Upper lobe of right lung (tissue), 1 donor: ENCODE results near the gene MAP3K5. TPM values are rescaled to one million over a fixed set of nuclear protein-coding genes. Genes with fewer than 3 reads are reported as not detected.

Experiments used
- ATAC-seq: fragments of 200-7000 bp; cut with Tn5 transposase; one replicate; pipeline ENCODE4 v1.9.1; 2020; ENCODE audit warnings: mild to moderate bottlenecking, moderate library complexity
- DNase-seq: peaks from one replicate; pipeline ENCODE4 v3.0.0-alpha.2; 2020
- H3K27ac ChIP-seq: fragments of 200-600 bp; one replicate; pipeline ENCODE4 v1.8.0; 2022
- H3K27me3 ChIP-seq: fragments of 200-600 bp; one replicate; pipeline ENCODE4 v1.8.0; 2022; ENCODE audit warnings: mild to moderate bottlenecking
- H3K36me3 ChIP-seq: fragments of 200-600 bp; one replicate; pipeline ENCODE4 v1.8.0; 2022
- H3K4me1 ChIP-seq: fragments of 200-600 bp; one replicate; pipeline ENCODE4 v1.8.0; 2022
- H3K4me3 ChIP-seq: fragments of 200-600 bp; one replicate; pipeline ENCODE4 v1.8.0; 2022; ENCODE audit warnings: mild to moderate bottlenecking
- H3K9me3 ChIP-seq: fragments of 200-600 bp; one replicate; pipeline ENCODE4 v1.8.0; 2022
- CTCF ChIP-seq: fragments of 200-600 bp; IDR thresholded peaks from one replicate; pipeline ENCODE4 v1.8.0; 2022; ENCODE audit warnings: antibody characterized with exemption
- intact Hi-C: fragments of 100-400 bp; cut with DNase I; formaldehyde crosslinking; loops from one replicate; pipeline ENCODE4 v1.11.0; 2022
- long read RNA-seq: library from polyadenylated mRNA; unstranded; transcript quantifications from one replicate; pipeline ENCODE4 v2.0.0, GENCODE V29; 2021
- total RNA-seq: library from RNA; stranded (reverse); fragmentation: NEBNext Ultra II Directional; extraction: Animal tissue kit (Norgen Biotek cat#: 25700); gene quantifications from one replicate; pipeline ENCODE4 v1.2.1, GENCODE V29; 2021
- donor health status: DM: no; HTN: yes; CAD: no; lungs with severe emphysema.

MAP3K5 gene
- 32.5 TPM for total RNA-seq
- long read RNA-seq, full-length matches to known transcripts: 19 of 61 reads
- long read RNA-seq, partial matches to known transcripts: 9 of 61 reads
- long read RNA-seq, other reads (novel, unspliced or antisense): 33 of 61 reads

- Histone ChIP-seq H3K27ac (peak within 1 kb of the TSS; percentile 98), H3K36me3 (no peaks in the 10 kb centered on the region), H3K4me1 (peaks cover 14% of the 10 kb centered on the region), H3K4me3 (peak within 1 kb of the TSS; percentile 92), H3K27me3 (no peaks in the 10 kb centered on the region), H3K9me3 (no peaks in the 10 kb centered on the region)
- peak; percentile 83 for TF ChIP-seq CTCF
- DNase-seq (peak; percentile 97), ATAC-seq (peak; percentile 92)
- intact Hi-C loops: loop anchor here (5.0 kb wide), 1 partner anchor 150 kb away; no protein-coding TSS in a partner anchor
Observed at GRCh38 chr6:136792410-136793262, at the start of gene MAP3K5. Gene MAP3K5 (minus strand): TSS chr6:136792477. CDS start chr6:136792157, 320 bp downstream.

DNA sequence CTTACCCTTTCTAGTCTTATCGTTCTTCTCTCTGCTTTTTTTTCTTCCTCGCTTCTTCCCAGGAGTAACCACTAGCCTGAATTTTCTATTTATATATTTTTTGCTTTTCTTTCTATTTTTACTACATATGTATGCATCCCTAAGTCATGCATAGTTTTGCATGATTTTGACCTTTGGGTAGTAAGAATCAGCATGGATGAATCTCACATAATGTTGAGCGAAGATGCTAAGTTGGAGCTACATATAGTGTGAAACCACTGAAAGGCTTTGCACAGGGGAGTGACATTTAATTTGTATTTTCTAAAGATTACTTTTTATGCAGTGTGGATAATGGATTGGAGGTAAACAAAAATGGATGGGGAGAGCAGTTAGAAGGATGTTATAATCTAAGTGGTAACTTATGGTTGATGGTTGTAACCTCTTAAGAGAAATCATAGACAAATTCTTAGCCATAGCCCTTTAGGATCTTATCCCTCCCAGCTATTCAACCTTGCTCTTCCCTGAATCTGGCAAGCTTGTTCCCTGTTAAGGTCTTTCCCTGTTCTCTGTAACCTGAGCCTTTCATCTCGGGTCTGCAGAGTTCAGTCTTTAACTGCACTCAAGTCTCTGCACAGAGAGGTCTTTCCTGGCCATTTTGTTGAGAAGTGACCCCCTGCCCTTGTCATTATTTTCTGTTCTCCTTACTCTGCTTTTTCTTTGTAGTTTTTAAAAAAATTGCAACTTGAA lies 48.2 kb upstream of the MAP3K5 start:
- Histone ChIP-seq H3K36me3 (no peaks in the 10 kb centered on the region), H3K4me3 (no peak overlapping the region), H3K4me1 (no peaks in the 10 kb centered on the region), H3K27ac (no peak overlapping the region), H3K9me3 (no peaks in the 10 kb centered on the region), H3K27me3 (no peaks in the 10 kb centered on the region)
- intact Hi-C loops: no loop called here
- no peak for TF ChIP-seq CTCF
- no peak for DNase-seq
- no peak for ATAC-seq

DNA sequence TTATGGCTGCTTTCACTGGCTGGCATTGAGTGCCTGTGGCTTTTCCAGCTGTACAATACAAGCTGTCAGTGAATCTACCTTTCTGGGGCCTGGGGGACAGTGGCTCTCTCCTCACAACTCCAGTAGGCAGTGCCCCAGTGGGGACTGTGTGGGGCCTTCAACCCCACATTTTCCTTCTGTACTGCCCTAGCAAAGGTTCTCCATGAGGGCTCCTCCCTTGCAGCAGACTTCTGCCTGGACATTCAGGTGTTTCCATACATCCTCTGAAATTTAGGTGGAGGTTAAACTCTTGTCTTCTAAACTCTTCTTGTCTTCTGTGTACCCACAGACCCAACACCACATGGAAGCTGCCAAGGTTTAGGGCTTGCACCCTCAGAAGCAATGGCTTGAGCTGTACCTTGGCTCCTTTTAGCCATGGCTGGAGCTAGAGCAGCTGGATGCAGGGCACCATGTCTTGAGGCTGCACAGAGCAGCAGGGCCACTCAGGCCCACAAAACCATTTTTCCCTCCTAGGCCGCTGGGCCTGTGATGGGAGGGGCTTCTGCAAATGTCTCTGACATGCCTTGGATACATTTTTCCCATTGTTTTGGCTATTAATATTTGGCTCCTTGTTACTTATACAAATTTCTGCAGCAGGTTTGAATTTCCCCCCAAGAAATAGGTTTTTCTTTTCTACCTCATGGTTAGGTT lies 39.7 kb upstream of the MAP3K5 start:
- no peak for ATAC-seq
- Histone ChIP-seq H3K4me3 (no peak overlapping the region), H3K9me3 (peaks cover 5% of the 10 kb centered on the region), H3K27me3 (no peaks in the 10 kb centered on the region), H3K4me1 (no peaks in the 10 kb centered on the region), H3K36me3 (peaks cover 16% of the 10 kb centered on the region), H3K27ac (no peak overlapping the region)
- intact Hi-C loops: no loop called here
- TF ChIP-seq CTCF: no peak
- DNase-seq: no peak

GRCh38 chr6:136826216-136826615 lies 33.9 kb upstream of the MAP3K5 start:
- intact Hi-C loops: no loop called here
- H3K4me3 ChIP-seq: no peak overlapping the region
- ATAC-seq: no peak
- TF ChIP-seq CTCF: no peak
- peaks cover 19% of the 10 kb centered on the region for H3K36me3 ChIP-seq
- DNase-seq: no peak
- H3K4me1 ChIP-seq: peaks cover 5% of the 10 kb centered on the region
- H3K27ac ChIP-seq: no peak overlapping the region
- no peaks in the 10 kb centered on the region for H3K27me3 ChIP-seq
- H3K9me3 ChIP-seq: no peaks in the 10 kb centered on the region

GRCh38 chr6:136823128-136823660 lies 30.9 kb upstream of the MAP3K5 start:
- no peaks in the 10 kb centered on the region for H3K27me3 ChIP-seq
- H3K4me3 ChIP-seq: peak overlapping the region; percentile 72
- peak overlapping the region; percentile 93 for H3K27ac ChIP-seq
- H3K36me3 ChIP-seq: peaks cover 7% of the 10 kb centered on the region
- ATAC-seq (no peak), DNase-seq (no peak)
- intact Hi-C loops: no loop called here
- no peaks in the 10 kb centered on the region for H3K9me3 ChIP-seq
- peaks cover 5% of the 10 kb centered on the region for H3K4me1 ChIP-seq
- no peak for TF ChIP-seq CTCF
